T-cell (primary cell): ENCODE results near the gene UGGT2. TPM values are rescaled to one million over a fixed set of nuclear protein-coding genes. Genes with fewer than 3 reads are reported as not detected.

Experiments
- ATAC-seq, 4 experiments: fragments of 200-7000 bp in 3 of 4; fragments of 150-1000 bp in 1 of 4; cut with Tn5 transposase; replicated peaks in 1 of 4; 1 replicate in 3 of 4; 2 replicates in 1 of 4; pipeline ENCODE4 v1.10.0; 2021; ENCODE audit warnings: moderate library complexity in 3 of 4, mild to moderate bottlenecking in 2 of 4, moderate number of reproducible peaks in 1 of 4
- CTCF ChIA-PET, 2 donors: fragments of 300-600 bp; sonication (Branson Sonifier 250); formaldehyde crosslinking; loops; one replicate each; lab custom pipeline; 2022; ENCODE audit warnings: antibody characterized with exemption in 2 of 2; lab: Charles Lee
- POLR2A ChIA-PET, 2 donors: fragments of 300-600 bp; sonication (Branson Sonifier 250); formaldehyde crosslinking; loops; one replicate each; lab custom pipeline; 2022; ENCODE audit warnings: antibody characterized with exemption in 2 of 2; lab: Charles Lee
- DNase-seq, 35 experiments: peaks; one replicate each; pipeline versions ENCODE4 v3.0.0 to v3.0.0-alpha.2; 2013 to 2023
- H3K27ac ChIP-seq: one replicate; pipeline ENCODE4 v1.5.1; 2013; ENCODE audit warnings: low read length
- H3K27me3 ChIP-seq, 2 experiments: replicated peaks in 1 of 2; 1 replicate in 1 of 2; 2 replicates in 1 of 2; pipeline versions ENCODE4 v1.6.1 to v1.7.0; 2013; ENCODE audit warnings: low read length in 1 of 2, mixed read lengths in 1 of 2; ENCODE audit not compliant: control insufficient read depth in 2 of 2, insufficient read depth in 2 of 2; ENCODE audit errors: extremely low read depth in 1 of 2
- H3K36me3 ChIP-seq, 2 donors: 1 replicate in 1 of 2; 2 replicates in 1 of 2; pipeline versions ENCODE4 v1.6.1 to v1.7.0; 2013; ENCODE audit warnings: low read length in 1 of 2; ENCODE audit not compliant: control insufficient read depth in 2 of 2, insufficient read depth in 1 of 2; ENCODE audit errors: extremely low read depth in 1 of 2
- H3K4me1 ChIP-seq, 2 experiments: 1 replicate in 1 of 2; 2 replicates in 1 of 2; pipeline versions ENCODE4 v1.6.1 to v1.7.0; 2013; ENCODE audit warnings: low read length in 2 of 2, mixed read lengths in 1 of 2; ENCODE audit not compliant: insufficient read depth in 2 of 2, control insufficient read depth in 1 of 2; ENCODE audit errors: extremely low read depth in 1 of 2
- H3K4me3 ChIP-seq, 2 donors: 1 replicate in 1 of 2; 2 replicates in 1 of 2; pipeline versions ENCODE4 v1.5.1 to v1.7.0; 2013; ENCODE audit warnings: mild to moderate bottlenecking in 2 of 2, low read length in 1 of 2, moderate library complexity in 1 of 2; ENCODE audit not compliant: control insufficient read depth in 1 of 2; ENCODE audit errors: extremely low read depth in 1 of 2
- H3K9me3 ChIP-seq: 2 replicates; pipeline ENCODE4 v1.7.0; 2013
- H3K27ac Mint-ChIP-seq, 2 donors: one replicate each; pipeline ENCODE4 v1.8.0; 2020 to 2021; ENCODE audit warnings: mild to moderate bottlenecking in 2 of 2, mixed read lengths in 2 of 2
- H3K27me3 Mint-ChIP-seq, 2 donors: one replicate each; pipeline ENCODE4 v1.8.0; 2021 to 2022; ENCODE audit warnings: mixed read lengths in 2 of 2
- H3K36me3 Mint-ChIP-seq: one replicate; pipeline ENCODE4 v1.8.0; 2021; ENCODE audit warnings: mixed read lengths
- H3K4me1 Mint-ChIP-seq, 3 donors: one replicate each; pipeline ENCODE4 v1.8.0; 2020 to 2022; ENCODE audit warnings: mixed read lengths in 3 of 3, mild to moderate bottlenecking in 1 of 3
- H3K4me3 Mint-ChIP-seq, 3 donors: one replicate each; pipeline ENCODE4 v1.8.0; 2020 to 2022; ENCODE audit warnings: mild to moderate bottlenecking in 3 of 3, mixed read lengths in 3 of 3, moderate library complexity in 3 of 3
- H3K9me3 Mint-ChIP-seq, 3 donors: one replicate each; pipeline ENCODE4 v1.8.0; 2020 to 2022; ENCODE audit warnings: mixed read lengths in 3 of 3
- WGBS: methylation state at CpG from one replicate; pipeline ENCODE4 v1.1.5; 2013; ENCODE audit warnings: missing lambda C conversion rate; ENCODE audit not compliant: insufficient coverage; 5-methylcytosine and 5-hydroxymethylcytosine counted together
- total RNA-seq, 35 experiments: library from RNA in 6 of 35; stranded (reverse) in 6 of 35; fragments of 120-200 nt in 1 of 35; gene quantifications; one replicate each; pipeline versions ENCODE4 v1.2.1 to v1.2.4 and lab custom pipeline; 2013 to 2026

The UGGT2 gene
- total RNA-seq, 5 donors from 2014 or later (not counting 1 experiment from before 2014, with no cell fraction given) = 0.13 to 0.59 (median 0.42) TPM; not detected in 1

DNA sequence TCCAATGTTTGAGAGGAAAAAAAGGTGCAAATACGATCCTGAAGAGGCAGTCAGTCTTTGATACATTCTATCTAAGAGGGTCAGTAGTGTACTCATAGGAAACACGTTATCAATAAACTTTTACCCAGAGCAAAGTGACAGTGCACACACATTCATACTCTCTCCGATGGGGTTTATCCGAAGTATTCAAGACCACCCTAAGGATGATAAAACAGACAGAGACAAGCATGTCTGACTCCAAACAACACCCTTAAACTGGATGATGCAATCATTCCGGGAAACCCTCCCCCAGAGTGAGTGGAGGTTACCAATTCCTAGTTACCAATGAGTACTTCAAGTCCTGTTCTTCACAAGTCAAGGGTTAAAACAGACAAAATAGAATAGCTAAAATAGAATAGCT lies 297.1 kb downstream of the UGGT2 start:
- Histone ChIP-seq H3K4me1 (no peaks in the 10 kb centered on the region), H3K36me3 (peaks cover 2 to 7% of the 10 kb centered on the region in 2 donors), H3K27ac (no peak overlapping the region), H3K4me3 (no peak overlapping the region), H3K27me3 (no peaks in the 10 kb centered on the region), H3K9me3 (no peaks in the 10 kb centered on the region)
- ChIA-PET POLR2A (no interaction called here), CTCF (no interaction called here)
- ATAC-seq (no peak), DNase-seq (no peak)
- H3K9me3 Mint-ChIP-seq = no peaks in the 10 kb centered on the region
- peaks cover 28% of the 10 kb centered on the region for H3K36me3 Mint-ChIP-seq
- peak overlapping the region; percentile 44 to 48 for H3K27ac Mint-ChIP-seq
- WGBS = 100% methylated on average over 2 of the region's 5 CpGs
- H3K27me3 Mint-ChIP-seq = no peaks in the 10 kb centered on the region
- H3K4me3 Mint-ChIP-seq = no peak overlapping the region
- H3K4me1 Mint-ChIP-seq = peaks cover 12 to 28% (median 15%) of the 10 kb centered on the region in 3 donors

DNA sequence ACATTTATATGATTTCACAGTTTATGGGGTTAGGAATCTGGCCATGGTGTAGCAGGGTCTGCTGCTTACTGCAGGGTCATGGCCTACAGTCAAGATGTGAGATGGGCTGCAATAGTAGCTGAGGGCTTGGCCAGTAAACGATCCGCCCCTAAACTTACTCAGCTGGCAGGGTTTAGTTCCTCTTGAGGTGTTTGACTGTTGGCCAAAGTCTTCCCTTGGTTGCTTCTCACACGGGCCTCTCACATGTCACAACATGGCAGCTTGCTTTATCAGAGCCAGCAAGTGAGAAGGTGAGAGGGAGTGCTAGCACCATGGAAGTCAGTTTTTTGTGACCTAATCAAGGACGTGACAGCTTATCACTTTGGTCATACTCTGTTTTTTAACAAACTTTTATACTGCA lies 299.1 kb downstream of the UGGT2 start:
- H3K4me3 Mint-ChIP-seq = no peak overlapping the region
- POLR2A ChIA-PET = no interaction called here
- H3K4me1 Mint-ChIP-seq = peaks cover 15 to 31% (median 19%) of the 10 kb centered on the region in 3 donors
- CTCF ChIA-PET = no interaction called here
- Histone ChIP-seq H3K4me1 (no peaks in the 10 kb centered on the region), H3K27ac (no peak overlapping the region), H3K9me3 (no peaks in the 10 kb centered on the region), H3K4me3 (no peak overlapping the region), H3K27me3 (no peaks in the 10 kb centered on the region), H3K36me3 (peaks cover 2 to 7% of the 10 kb centered on the region in 2 donors)
- no peaks in the 10 kb centered on the region for H3K27me3 Mint-ChIP-seq
- DNase-seq (no peak), ATAC-seq (no peak)
- no peaks in the 10 kb centered on the region for H3K9me3 Mint-ChIP-seq
- H3K27ac Mint-ChIP-seq = no peak overlapping the region
- H3K36me3 Mint-ChIP-seq = peaks cover 22% of the 10 kb centered on the region
- whole genome bisulfite sequencing = no CpG with 5 or more reads among the region's 4 CpGs

DNA sequence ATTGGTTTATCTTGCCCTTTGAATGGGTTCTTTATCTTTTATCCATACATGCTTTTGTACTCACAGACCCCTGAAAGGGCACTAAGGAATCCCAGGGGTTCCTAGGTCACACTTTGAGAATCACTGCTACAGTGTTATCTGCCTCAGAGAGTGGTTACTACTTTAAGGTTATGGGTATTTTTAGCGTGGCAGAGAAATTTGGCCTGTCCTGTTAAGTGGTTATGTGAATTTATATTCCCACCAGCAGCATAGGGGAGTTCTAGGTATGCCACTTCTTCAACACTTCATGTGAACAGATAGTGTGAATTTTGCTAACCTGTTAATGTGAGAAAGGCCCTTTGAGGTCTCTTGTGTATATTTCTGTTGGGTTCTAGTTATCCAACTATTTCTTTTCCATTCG lies 300.5 kb downstream of the UGGT2 start:
- H3K36me3 ChIP-seq = peaks cover 2 to 7% of the 10 kb centered on the region in 2 donors
- Mint-ChIP-seq H3K4me3 (no peak overlapping the region), H3K27ac (no peak overlapping the region), H3K9me3 (no peaks in the 10 kb centered on the region), H3K4me1 (peaks cover 15 to 33% (median 20%) of the 10 kb centered on the region in 3 donors), H3K36me3 (peaks cover 19% of the 10 kb centered on the region), H3K27me3 (no peaks in the 10 kb centered on the region)
- ATAC-seq (no peak), DNase-seq (no peak)
- H3K4me3 ChIP-seq = no peak overlapping the region
- H3K27ac ChIP-seq = no peak overlapping the region
- CTCF ChIA-PET = no interaction called here
- no peaks in the 10 kb centered on the region for H3K4me1 ChIP-seq
- H3K9me3 ChIP-seq = no peaks in the 10 kb centered on the region
- no peaks in the 10 kb centered on the region for H3K27me3 ChIP-seq
- WGBS = 83% methylated on average over 1 of the region's 2 CpGs
- POLR2A ChIA-PET = no interaction called here

Other genes starting within 250 kb of the UGGT2 start
- gene HS6ST3, start 36.7 kb upstream of the UGGT2 start, total RNA-seq = not detected